ENCODE results near the gene GABPB2. TPM values are rescaled to one million over a fixed set of nuclear protein-coding genes. Genes with fewer than 3 reads are reported as not detected.
A peak's percentile ranks its signal among the peaks of the same experiment; 100 is the strongest.

The GABPB2 gene
- total and polyA plus RNA-seq, 2 of the 13 experiments (the other 11 are each of a cell fraction or from before 2014, with no cell fraction given), result 0.09 TPM; not detected in 1

GRCh38 chr1:151047591-151047924 lies 23.0 kb upstream of the GABPB2 start, which contains the start of gene C1orf56 (continued):
- no peak for TF ChIP-seq ZNF710 (CRISPR knock-in tag; IDR thresholded peaks at IDR 0.05; ENCODE audit: borderline replicate concordance)
- TF ChIP-seq, protein P1, sequence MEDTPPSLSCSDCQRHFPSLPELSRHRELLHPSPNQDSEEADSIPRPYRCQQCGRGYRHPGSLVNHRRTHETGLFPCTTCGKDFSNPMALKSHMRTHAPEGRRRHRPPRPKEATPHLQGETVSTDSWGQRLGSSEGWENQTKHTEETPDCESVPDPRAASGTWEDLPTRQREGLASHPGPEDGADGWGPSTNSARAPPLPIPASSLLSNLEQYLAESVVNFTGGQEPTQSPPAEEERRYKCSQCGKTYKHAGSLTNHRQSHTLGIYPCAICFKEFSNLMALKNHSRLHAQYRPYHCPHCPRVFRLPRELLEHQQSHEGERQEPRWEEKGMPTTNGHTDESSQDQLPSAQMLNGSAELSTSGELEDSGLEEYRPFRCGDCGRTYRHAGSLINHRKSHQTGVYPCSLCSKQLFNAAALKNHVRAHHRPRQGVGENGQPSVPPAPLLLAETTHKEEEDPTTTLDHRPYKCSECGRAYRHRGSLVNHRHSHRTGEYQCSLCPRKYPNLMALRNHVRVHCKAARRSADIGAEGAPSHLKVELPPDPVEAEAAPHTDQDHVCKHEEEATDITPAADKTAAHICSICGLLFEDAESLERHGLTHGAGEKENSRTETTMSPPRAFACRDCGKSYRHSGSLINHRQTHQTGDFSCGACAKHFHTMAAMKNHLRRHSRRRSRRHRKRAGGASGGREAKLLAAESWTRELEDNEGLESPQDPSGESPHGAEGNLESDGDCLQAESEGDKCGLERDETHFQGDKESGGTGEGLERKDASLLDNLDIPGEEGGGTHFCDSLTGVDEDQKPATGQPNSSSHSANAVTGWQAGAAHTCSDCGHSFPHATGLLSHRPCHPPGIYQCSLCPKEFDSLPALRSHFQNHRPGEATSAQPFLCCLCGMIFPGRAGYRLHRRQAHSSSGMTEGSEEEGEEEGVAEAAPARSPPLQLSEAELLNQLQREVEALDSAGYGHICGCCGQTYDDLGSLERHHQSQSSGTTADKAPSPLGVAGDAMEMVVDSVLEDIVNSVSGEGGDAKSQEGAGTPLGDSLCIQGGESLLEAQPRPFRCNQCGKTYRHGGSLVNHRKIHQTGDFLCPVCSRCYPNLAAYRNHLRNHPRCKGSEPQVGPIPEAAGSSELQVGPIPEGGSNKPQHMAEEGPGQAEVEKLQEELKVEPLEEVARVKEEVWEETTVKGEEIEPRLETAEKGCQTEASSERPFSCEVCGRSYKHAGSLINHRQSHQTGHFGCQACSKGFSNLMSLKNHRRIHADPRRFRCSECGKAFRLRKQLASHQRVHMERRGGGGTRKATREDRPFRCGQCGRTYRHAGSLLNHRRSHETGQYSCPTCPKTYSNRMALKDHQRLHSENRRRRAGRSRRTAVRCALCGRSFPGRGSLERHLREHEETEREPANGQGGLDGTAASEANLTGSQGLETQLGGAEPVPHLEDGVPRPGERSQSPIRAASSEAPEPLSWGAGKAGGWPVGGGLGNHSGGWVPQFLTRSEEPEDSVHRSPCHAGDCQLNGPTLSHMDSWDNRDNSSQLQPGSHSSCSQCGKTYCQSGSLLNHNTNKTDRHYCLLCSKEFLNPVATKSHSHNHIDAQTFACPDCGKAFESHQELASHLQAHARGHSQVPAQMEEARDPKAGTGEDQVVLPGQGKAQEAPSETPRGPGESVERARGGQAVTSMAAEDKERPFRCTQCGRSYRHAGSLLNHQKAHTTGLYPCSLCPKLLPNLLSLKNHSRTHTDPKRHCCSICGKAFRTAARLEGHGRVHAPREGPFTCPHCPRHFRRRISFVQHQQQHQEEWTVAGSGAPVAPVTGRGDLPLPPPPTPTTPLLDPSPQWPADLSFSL (CRISPR knock-in tag; IDR thresholded peaks at IDR 0.05), result 0 out of 2 replicates have a peak, but pooled peaks have one; percentile 30
- TF ChIP-seq ATF7-NPFF (CRISPR knock-in tag; IDR thresholded peaks at IDR 0.05; ENCODE audit: low read depth), result peak; percentile 14; the same call in 1 of the 2 replicates
- TF ChIP-seq MXD4 (CRISPR knock-in tag; IDR thresholded peaks at IDR 0.05), result 0 out of 2 replicates have a peak, but pooled peaks have one; percentile 31
- TF ChIP-seq, protein P2, sequence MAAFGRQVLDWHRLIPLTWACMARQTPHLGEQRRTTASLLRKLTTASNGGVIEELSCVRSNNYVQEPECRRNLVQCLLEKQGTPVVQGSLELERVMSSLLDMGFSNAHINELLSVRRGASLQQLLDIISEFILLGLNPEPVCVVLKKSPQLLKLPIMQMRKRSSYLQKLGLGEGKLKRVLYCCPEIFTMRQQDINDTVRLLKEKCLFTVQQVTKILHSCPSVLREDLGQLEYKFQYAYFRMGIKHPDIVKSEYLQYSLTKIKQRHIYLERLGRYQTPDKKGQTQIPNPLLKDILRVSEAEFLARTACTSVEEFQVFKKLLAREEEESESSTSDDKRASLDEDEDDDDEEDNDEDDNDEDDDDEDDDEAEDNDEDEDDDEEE (CRISPR knock-in tag; IDR thresholded peaks at IDR 0.05), result peak; percentile 68; the same call in 1 of the 2 replicates
- peak; percentile 64; the same call in 1 of the 2 replicates for TF ChIP-seq ZBED4 (CRISPR knock-in tag; IDR thresholded peaks at IDR 0.05; ENCODE audit: borderline replicate concordance)
- no peak for TF ChIP-seq MTA3 (CRISPR knock-in tag; IDR thresholded peaks at IDR 0.05)
- TF ChIP-seq CTCF (CRISPR knock-in tag; IDR thresholded peaks at IDR 0.05), result no peak; the same call in 1 of the 2 replicates
- TF ChIP-seq, protein P3, sequence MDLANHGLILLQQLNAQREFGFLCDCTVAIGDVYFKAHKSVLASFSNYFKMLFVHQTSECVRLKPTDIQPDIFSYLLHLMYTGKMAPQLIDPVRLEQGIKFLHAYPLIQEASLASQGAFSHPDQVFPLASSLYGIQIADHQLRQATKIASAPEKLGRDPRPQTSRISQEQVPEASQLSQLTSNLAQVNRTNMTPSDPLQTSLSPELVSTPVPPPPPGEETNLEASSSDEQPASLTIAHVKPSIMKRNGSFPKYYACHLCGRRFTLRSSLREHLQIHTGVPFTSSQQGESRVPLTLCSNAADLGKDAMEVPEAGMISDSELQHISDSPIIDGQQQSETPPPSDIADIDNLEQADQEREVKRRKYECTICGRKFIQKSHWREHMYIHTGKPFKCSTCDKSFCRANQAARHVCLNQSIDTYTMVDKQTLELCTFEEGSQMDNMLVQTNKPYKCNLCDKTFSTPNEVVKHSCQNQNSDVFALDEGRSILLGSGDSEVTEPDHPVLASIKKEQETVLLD (CRISPR knock-in tag; IDR thresholded peaks at IDR 0.05; ENCODE audit: low read depth), result no peak
- TF ChIP-seq EEA1 (CRISPR knock-in tag; IDR thresholded peaks at IDR 0.05; ENCODE audit: borderline replicate concordance), result no peak
- no peak for TF ChIP-seq ZNF883 (CRISPR knock-in tag; IDR thresholded peaks at IDR 0.05; ENCODE audit: not compliant biosample characterization)
